A549 (cell line): ENCODE results near the gene ARIH1.

Source experiments
- CHD2 ChIP-seq: fragments of 150-350 bp; IDR thresholded peaks from 2 replicates; pipeline ENCODE4 v1.6.1; 2014; ENCODE audit warnings: low read length; ENCODE audit not compliant: partially characterized antibody
- EP300 ChIP-seq, 2 experiments: fragments of >200 bp; sonication (Bioruptor Twin); formaldehyde crosslinking; IDR thresholded peaks; 2 replicates in 1 of 2; 3 replicates in 1 of 2; pipeline ENCODE4 v1.6.1; 2016 to 2017
- ESRRA ChIP-seq: fragments of 150-350 bp; IDR thresholded peaks from 2 replicates; pipeline ENCODE4 v1.6.1; 2014; ENCODE audit warnings: mild to moderate bottlenecking, low read length, borderline replicate concordance
- HES2 ChIP-seq: fragments of >200 bp; sonication (Bioruptor Twin); formaldehyde crosslinking; IDR thresholded peaks from 2 replicates; pipeline ENCODE4 v1.6.1; 2016
- HMGXB4 ChIP-seq: fragments of 250-450 bp; sonication (Bioruptor Pico); IDR thresholded peaks from 2 replicates; pipeline ENCODE4 v1.5.0; 2021; ENCODE audit warnings: mild to moderate bottlenecking, moderate library complexity, borderline replicate concordance
- HOXA7 ChIP-seq: fragments of 250-450 bp; sonication (Bioruptor Pico); IDR thresholded peaks from 2 replicates; pipeline ENCODE4 v1.5.0; 2020; ENCODE audit warnings: mild to moderate bottlenecking, moderate library complexity
- MAFK ChIP-seq: fragments of 450-650 bp; IDR thresholded peaks from 2 replicates; pipeline ENCODE4 v1.6.1; 2014; ENCODE audit not compliant: partially characterized antibody
- MAX ChIP-seq: IDR thresholded peaks from 2 replicates; pipeline ENCODE4 v1.6.1; 2012
- POLR2A ChIP-seq: IDR thresholded peaks from 2 replicates; pipeline ENCODE4 v1.6.1; 2012; ENCODE audit warnings: mild to moderate bottlenecking, low read length
- RAD21 ChIP-seq, 2 experiments: fragments of >200 bp in 1 of 2; sonication (Bioruptor Twin) in 1 of 2; formaldehyde crosslinking in 1 of 2; IDR thresholded peaks in 1 of 2; conservative IDR thresholded peaks in 1 of 2; 2 replicates in 1 of 2; 3 replicates in 1 of 2; pipeline ENCODE4 v1.6.1; 2012 to 2018; ENCODE audit warnings: inconsistent platforms in 1 of 2
- REST ChIP-seq: fragments of 200-600 bp; sonication (generic); IDR thresholded peaks from 2 replicates; pipeline ENCODE4 v1.6.1; 2016; ENCODE audit warnings: antibody characterized with exemption, mild to moderate bottlenecking, moderate library complexity
- ZFP36 ChIP-seq: fragments of 450-650 bp; IDR thresholded peaks from 2 replicates; pipeline ENCODE4 v1.6.1; 2014; ENCODE audit warnings: borderline replicate concordance; ENCODE audit not compliant: partially characterized antibody
- ZSCAN20 ChIP-seq: fragments of 250-450 bp; sonication (Bioruptor Pico); IDR thresholded peaks from 2 replicates; pipeline ENCODE4 v1.8.0; 2022; ENCODE audit warnings: mild to moderate bottlenecking, moderate library complexity
- TF ChIP-seq, protein P1 (sequence below): fragments of >200 bp; sonication (Bioruptor Twin); formaldehyde crosslinking; IDR thresholded peaks from 3 replicates; pipeline ENCODE4 v1.5.1; 2016

DNA sequence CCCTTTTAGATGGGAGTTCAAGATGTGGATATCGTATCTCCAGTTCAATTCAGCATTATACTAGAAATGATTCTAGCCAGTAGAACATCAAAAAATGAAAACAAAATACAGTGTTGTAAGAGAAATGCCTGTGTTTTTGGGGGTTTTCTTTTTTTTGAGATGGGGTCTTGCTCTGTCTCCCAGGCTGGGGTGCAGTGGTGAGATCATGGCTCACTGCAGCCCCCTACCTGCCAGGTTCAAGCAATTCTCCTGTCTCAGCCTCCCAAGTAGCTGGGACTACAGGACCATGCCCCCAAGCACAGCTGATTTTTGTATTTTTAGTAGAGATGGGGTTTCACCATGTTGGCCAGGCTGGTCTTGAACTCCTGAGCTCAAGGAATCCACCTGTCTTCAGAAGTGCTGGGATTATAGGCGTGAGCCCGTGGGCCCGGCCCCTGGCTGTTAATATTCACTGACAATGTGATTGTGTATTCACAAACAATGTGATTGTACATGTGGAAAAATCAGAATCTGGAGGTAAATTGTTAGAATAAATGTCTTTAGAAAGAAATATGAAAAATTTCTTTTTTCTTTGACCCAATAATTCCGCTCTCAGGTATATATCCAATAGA, 59.0 kb downstream of the ARIH1 start:
- TF ChIP-seq, protein P1, sequence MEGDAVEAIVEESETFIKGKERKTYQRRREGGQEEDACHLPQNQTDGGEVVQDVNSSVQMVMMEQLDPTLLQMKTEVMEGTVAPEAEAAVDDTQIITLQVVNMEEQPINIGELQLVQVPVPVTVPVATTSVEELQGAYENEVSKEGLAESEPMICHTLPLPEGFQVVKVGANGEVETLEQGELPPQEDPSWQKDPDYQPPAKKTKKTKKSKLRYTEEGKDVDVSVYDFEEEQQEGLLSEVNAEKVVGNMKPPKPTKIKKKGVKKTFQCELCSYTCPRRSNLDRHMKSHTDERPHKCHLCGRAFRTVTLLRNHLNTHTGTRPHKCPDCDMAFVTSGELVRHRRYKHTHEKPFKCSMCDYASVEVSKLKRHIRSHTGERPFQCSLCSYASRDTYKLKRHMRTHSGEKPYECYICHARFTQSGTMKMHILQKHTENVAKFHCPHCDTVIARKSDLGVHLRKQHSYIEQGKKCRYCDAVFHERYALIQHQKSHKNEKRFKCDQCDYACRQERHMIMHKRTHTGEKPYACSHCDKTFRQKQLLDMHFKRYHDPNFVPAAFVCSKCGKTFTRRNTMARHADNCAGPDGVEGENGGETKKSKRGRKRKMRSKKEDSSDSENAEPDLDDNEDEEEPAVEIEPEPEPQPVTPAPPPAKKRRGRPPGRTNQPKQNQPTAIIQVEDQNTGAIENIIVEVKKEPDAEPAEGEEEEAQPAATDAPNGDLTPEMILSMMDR: peak; percentile 59
- no peak for TF ChIP-seq POLR2A
- no peak for TF ChIP-seq CHD2
- TF ChIP-seq EP300 (IDR thresholded peaks at IDR 0.05): no peak
- no peak for TF ChIP-seq HMGXB4
- no peak for TF ChIP-seq HES2
- no peak for TF ChIP-seq ZSCAN20
- no peak for TF ChIP-seq ZFP36
- TF ChIP-seq HOXA7: no peak
- no peak for TF ChIP-seq MAX
- peak; percentile 62 to 64 for TF ChIP-seq RAD21 (conservative IDR thresholded peaks at IDR 0.05 in 1 of 2, IDR thresholded peaks at IDR 0.05 in 1 of 2)
- TF ChIP-seq REST: no peak
- no peak for TF ChIP-seq MAFK
- no peak for TF ChIP-seq ESRRA
